ENCODE measurements around the gene USP9Y.
"Not testable (repeated sequence)": the region's sequence is repeated elsewhere in the genome, so short reads cannot be mapped to it uniquely, and the experiment has no call there.

USP9Y gene, protein sequence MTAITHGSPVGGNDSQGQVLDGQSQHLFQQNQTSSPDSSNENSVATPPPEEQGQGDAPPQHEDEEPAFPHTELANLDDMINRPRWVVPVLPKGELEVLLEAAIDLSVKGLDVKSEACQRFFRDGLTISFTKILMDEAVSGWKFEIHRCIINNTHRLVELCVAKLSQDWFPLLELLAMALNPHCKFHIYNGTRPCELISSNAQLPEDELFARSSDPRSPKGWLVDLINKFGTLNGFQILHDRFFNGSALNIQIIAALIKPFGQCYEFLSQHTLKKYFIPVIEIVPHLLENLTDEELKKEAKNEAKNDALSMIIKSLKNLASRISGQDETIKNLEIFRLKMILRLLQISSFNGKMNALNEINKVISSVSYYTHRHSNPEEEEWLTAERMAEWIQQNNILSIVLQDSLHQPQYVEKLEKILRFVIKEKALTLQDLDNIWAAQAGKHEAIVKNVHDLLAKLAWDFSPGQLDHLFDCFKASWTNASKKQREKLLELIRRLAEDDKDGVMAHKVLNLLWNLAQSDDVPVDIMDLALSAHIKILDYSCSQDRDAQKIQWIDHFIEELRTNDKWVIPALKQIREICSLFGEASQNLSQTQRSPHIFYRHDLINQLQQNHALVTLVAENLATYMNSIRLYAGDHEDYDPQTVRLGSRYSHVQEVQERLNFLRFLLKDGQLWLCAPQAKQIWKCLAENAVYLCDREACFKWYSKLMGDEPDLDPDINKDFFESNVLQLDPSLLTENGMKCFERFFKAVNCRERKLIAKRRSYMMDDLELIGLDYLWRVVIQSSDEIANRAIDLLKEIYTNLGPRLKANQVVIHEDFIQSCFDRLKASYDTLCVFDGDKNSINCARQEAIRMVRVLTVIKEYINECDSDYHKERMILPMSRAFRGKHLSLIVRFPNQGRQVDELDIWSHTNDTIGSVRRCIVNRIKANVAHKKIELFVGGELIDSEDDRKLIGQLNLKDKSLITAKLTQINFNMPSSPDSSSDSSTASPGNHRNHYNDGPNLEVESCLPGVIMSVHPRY (N-terminal part only)

DNA sequence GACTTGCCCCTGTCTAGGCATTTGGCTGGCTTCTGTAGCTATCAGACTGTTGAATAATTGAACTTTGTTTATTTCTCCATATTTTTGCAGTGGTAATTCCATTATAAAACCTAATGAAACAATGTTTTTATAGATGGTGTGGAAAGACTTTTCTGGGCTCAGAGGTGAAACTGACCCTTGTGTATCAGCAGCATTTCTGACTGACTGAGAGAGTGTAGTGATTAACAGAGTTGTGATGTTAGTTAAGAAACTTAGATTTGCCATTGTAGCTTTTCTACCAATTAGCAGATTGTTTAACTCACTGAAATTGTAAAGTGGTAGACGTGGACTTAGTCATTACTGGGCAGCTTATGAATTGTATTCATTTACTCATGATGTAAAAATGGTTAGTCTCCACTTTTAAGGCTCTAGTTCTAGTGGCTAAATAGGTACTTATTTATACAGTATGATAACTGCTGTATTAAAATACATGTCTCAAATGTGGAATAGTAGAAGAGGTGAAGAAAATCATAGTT lies at the start of gene USP9Y:
Gene USP9Y, plus strand, starts transcription at position 51 of the 515 bp plus-strand sequence. CDS start 8,217 bp downstream, outside the sequence.
- DNase-seq (ENCODE audit: low read depth), result peak; percentile 52

- DNase-seq (ENCODE audit: low read depth), result peak; percentile 95
Measured at GRCh38 chrY:12651621-12652036, 49.4 kb upstream of the USP9Y start.

GRCh38 chrY:12661745-12662681 lies 39.0 kb upstream of the USP9Y start:
- DNase-seq (ENCODE audit: low read depth), result peak; percentile 80

GRCh38 chrY:12662745-12663591 lies 38.1 kb upstream of the USP9Y start:
- peak; percentile 42 for DNase-seq (ENCODE audit: low read depth)

DNA sequence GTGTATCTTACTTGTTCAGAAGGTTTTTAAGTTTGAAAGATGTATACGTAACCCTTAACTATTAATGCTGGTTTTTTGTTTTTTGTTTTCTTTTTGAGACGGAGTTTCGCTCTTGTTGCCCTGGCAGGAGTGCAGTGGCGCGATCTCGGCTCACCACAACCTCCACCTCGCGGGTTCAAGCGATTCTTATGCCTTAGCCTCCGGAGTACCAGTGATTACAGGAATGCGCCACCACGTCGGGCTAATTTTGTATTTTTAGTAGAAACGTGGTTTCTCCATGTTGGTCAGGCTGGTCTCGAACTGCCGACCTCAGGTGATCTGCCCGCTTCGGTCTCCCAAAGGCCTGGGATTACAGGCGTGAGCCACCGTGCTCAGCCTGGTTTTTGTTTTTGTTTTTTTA lies 37.2 kb upstream of the USP9Y start:
- DNase-seq (ENCODE audit: low read depth), result not testable (repeated sequence)

DNA sequence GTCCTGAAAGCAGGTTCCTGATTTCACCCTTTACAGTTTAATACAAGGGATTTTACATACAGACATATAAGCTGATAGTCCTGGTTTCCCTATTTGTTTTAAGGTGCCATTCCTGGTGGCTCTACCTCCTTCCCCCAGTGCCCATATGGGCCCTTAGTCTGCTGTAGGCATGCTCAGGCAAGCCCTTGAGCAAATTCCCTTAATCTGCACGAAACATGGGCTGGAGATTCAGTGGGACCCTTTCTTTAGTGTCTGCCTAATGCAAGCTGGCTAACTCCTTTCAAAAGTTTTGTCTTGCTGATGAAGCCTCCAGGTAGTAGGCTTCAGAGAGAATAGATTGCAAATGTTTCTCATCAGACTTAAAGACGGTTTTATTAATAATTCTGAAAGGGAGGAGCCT lies 22.9 kb upstream of the USP9Y start:
- DNase-seq (ENCODE audit: low read depth), result no peak

GRCh38 chrY:12681535-12681934 lies 19.5 kb upstream of the USP9Y start:
- DNase-seq (ENCODE audit: low read depth), result peak; percentile 64

DNA sequence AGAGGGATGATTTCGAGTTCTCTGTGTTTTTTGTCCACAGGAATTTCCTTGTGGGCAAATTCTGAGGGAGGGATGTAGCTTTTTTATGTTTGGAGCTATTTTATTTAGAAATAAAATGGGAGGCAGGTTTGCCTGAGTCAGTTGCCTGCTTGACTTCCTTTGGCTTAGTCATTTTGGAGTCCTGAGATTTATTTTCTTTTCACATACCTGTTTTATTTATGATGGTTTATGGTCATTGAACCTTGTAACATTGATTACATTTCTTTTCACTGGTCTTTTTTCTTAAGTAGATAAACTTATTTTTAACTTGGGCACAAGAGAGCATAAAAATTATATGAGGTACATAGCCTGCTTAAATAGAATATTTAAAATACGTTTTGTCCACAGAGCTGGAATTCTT lies 12.7 kb upstream of the USP9Y start:
- peak; percentile 40 for DNase-seq (ENCODE audit: low read depth)

DNA sequence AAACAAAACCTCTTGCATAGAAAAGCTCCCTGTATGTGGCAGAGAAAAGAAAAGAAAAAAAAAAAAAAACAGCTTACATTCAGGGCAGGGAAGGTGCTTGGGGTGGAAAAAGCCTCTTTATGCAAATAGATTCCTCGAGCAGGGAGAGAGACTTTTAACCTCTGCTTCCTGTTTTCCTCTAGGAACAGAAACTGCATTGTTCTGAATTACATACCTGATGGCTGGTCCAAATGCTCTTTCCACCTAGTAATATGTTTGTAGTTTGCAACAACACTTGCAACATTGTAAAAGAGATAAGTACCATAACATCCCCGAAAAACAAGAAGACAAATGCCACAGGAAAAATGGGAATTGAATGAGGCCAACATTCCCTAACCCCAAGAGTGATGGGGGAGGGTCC lies 944 bp upstream of the USP9Y start:
- DNase-seq (ENCODE audit: low read depth), result no peak

DNA sequence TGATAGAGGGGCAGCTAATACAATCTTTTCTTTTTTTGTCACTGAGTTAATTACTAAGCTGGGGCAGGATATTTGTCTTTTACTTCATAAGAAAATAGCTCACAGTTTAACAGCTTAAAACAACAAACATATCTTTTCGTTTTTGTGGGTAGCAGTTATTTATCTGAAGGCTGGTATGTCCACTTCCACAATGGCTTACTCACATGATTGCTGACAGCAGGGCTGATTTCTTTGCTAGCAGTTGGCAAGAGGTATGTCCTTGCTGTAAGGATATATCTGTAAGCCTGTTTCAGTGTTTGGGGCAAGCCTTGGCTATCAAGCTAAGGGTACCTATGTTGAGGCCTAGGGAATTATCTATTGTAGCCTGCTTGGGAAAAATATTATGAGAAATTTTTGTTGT lies 1.1 kb downstream of the USP9Y start:
- peak; percentile 77 for DNase-seq (ENCODE audit: low read depth)

DNA sequence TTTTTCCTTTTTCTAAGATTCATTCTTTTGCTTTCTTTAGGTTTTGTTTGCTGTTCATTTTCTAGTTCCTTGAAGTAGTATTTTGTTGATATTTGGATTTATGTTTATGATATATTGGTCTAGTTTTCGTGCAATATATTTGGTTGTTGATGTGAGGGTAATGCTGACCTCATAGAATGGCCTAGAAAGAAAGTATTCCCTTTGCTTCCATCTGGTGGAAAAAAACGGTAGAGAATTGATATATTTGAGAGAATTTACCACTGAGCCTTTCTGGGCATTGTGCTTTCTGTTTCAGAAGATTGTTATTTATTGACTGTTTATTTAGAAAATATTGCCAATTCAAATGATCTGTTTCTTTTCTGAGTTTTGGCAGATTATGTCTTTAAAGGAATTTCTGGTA lies 9.4 kb downstream of the USP9Y start:
- DNase-seq (ENCODE audit: low read depth), result peak; percentile 37

- no peak for DNase-seq (ENCODE audit: low read depth)
Measured at GRCh38 chrY:12715376-12715775, 14.3 kb downstream of the USP9Y start.

DNA sequence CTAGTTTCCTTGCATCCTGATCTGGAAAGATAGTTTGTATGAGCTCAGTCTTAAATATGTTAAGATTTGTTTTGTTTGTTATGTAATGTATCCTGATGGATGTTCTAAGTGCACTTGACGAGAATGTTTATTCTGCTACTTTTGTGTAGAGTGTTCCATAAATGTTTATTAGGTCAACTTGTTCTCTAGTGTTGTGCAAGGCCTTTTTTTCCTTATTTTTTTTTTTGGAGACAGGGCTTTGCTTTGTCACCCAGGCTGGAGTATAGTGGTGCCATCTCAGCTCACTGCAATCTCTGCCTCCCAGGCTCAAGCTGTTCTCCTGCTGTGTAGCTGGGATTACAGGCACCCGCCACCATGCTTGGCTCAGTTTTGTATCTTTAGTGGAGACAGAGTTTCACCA lies 28.7 kb downstream of the USP9Y start:
- DNase-seq (ENCODE audit: low read depth), result no peak

DNA sequence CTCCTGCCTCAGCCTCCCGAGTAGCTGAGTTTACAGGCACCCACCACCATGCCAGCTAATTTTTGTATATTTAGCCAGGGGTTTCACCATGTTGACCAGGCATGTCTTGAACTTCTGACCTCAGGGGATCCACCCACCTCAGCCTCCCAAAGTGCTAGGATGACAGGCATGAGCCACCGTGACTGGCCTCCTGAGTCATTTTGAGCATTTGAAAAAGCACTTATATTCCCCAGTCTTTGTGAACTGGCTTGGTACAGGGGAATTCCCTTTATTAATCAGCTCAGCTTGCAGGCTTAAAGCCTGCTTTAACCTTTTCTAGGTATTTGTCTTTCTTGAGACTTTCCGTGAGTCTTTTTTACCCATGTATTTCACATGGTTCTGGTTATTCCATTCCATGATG lies 32.6 kb downstream of the USP9Y start:
- peak; percentile 47 for DNase-seq (ENCODE audit: low read depth)

DNA sequence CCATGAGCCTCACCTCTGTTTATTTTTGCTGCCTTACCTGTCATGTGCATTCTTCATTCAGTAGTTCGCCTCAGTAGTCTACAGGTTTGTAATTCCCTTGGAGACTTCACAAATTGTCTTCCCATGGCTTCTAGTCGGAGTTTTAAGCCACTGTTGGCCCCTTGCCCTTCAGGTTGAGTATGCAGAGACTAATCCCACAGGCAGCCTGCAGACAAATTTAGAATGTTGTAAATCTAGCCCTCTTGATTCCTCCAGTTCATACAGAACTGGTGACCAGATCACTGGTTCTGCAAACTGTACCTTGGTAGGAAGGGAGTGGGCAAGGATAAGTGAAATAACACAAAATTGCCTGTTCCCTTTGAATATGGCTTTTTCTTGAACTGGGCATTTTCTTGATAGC lies 33.0 kb downstream of the USP9Y start:
- peak; percentile 19 for DNase-seq (ENCODE audit: low read depth)

DNA sequence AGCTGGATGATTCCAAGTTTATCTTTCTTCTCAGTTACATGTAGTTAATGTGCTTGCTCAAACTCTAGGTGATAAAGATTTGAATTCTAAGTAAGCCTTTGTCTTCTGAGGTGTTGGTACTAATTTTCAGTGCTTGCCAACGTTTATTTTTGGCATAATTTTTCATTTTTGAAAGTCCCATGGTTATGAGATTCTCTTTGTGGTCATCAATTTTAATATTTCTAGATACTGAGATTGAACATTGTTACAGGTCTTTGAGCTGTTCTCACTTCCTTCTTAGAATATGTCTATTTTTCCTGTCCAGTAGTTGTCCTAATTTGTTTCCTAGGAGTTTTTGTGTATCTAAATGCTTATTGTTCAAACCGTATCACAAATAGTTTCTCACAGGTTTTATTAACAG lies 40.4 kb downstream of the USP9Y start:
- DNase-seq (ENCODE audit: low read depth), result no peak

GRCh38 chrY:12742725-12743124 lies 41.7 kb downstream of the USP9Y start:
- DNase-seq (ENCODE audit: low read depth), result peak; percentile 1

DNA sequence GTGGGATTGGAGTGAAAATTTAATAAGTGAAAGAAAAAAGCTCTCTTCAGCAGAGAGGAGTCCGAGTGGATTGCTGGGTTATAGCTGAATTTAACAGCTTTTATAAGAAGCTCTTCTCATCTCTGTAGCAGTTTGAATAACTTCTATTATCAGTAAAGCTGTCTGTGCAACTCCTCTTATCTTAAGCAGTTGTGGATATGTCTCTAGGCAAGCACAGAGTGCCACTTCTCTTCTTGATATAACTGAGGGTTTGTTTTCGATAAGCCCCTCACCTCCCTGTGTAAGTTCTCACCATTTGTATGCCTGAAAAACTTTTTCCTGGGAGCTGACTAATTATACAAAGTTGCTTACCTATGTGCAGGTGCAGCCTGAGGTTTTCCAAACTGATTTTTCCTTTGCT lies 43.1 kb downstream of the USP9Y start:
- no peak for DNase-seq (ENCODE audit: low read depth)

GRCh38 chrY:12749293-12749692 lies 48.3 kb downstream of the USP9Y start:
- peak; percentile 6 for DNase-seq (ENCODE audit: low read depth)

- no peak for DNase-seq (ENCODE audit: low read depth)
Measured at GRCh38 chrY:12752856-12753255, 51.8 kb downstream of the USP9Y start.

All from EH (cell line).